Measurements from ENCODE around the gene CTIF.

CTIF gene

GRCh38 chr18:48601343-48601742 is 62.5 kb downstream of the CTIF start:
- no peak for DNase-seq (ENCODE audit: low read depth in 2 of 2)

- DNase-seq (ENCODE audit: low read depth in 2 of 2), result no peak
Observed at GRCh38 chr18:48602759-48603390, 64.0 kb downstream of the CTIF start.

- DNase-seq (ENCODE audit: low read depth in 2 of 2), result no peak
Observed at GRCh38 chr18:48605408-48605845, 66.6 kb downstream of the CTIF start.

GRCh38 chr18:48607056-48607984 is 68.5 kb downstream of the CTIF start:
- DNase-seq (ENCODE audit: low read depth in 2 of 2), result no peak

- no peak for DNase-seq (ENCODE audit: low read depth in 2 of 2)
Observed at GRCh38 chr18:48608581-48608980, 69.8 kb downstream of the CTIF start.

GRCh38 chr18:48609114-48609513 is 70.3 kb downstream of the CTIF start:
- no peak for DNase-seq (ENCODE audit: low read depth in 2 of 2)

- no peak for DNase-seq (ENCODE audit: low read depth in 2 of 2)
Observed at GRCh38 chr18:48609820-48610815, 71.3 kb downstream of the CTIF start.

GRCh38 chr18:48611203-48611602 is 72.4 kb downstream of the CTIF start:
- no peak for DNase-seq (ENCODE audit: low read depth in 2 of 2)

- DNase-seq (ENCODE audit: low read depth in 2 of 2), result no peak
Observed at GRCh38 chr18:48611785-48612480, 73.1 kb downstream of the CTIF start.

GRCh38 chr18:48612511-48612910 is 73.7 kb downstream of the CTIF start:
- DNase-seq (ENCODE audit: low read depth in 2 of 2), result no peak

- no peak for DNase-seq (ENCODE audit: low read depth in 2 of 2)
Observed at GRCh38 chr18:48612917-48613316, 74.1 kb downstream of the CTIF start.

- DNase-seq (ENCODE audit: low read depth in 2 of 2), result no peak
Observed at GRCh38 chr18:48613589-48614404, 75.0 kb downstream of the CTIF start.

GRCh38 chr18:48615566-48616401 is 77.0 kb downstream of the CTIF start:
- DNase-seq (ENCODE audit: low read depth in 2 of 2), result no peak

- DNase-seq (ENCODE audit: low read depth in 2 of 2), result no peak
Observed at GRCh38 chr18:48616484-48617255, 77.8 kb downstream of the CTIF start.

GRCh38 chr18:48617844-48618497 is 79.1 kb downstream of the CTIF start:
- no peak for DNase-seq (ENCODE audit: low read depth in 2 of 2)

GRCh38 chr18:48619016-48619415 is 80.2 kb downstream of the CTIF start:
- no peak for DNase-seq (ENCODE audit: low read depth in 2 of 2)

GRCh38 chr18:48619501-48619900 is 80.7 kb downstream of the CTIF start:
- DNase-seq (ENCODE audit: low read depth in 2 of 2), result no peak

- DNase-seq (ENCODE audit: low read depth in 2 of 2), result no peak
Observed at GRCh38 chr18:48620071-48620470, 81.2 kb downstream of the CTIF start.

All from stimulated activated CD4-positive, alpha-beta T cell treated with anti-CD3 and anti-CD28 coated beads, Interleukin-4, amount 100 ng/mL, for 48 hours (primary cell).